ENCODE data around the gene PXMP4. TPM values are rescaled to one million over a fixed set of nuclear protein-coding genes. Genes with fewer than 3 reads are reported as not detected.

The PXMP4 gene
- total RNA-seq, 1 donor from 2014 or later: 2.4 TPM

DNA sequence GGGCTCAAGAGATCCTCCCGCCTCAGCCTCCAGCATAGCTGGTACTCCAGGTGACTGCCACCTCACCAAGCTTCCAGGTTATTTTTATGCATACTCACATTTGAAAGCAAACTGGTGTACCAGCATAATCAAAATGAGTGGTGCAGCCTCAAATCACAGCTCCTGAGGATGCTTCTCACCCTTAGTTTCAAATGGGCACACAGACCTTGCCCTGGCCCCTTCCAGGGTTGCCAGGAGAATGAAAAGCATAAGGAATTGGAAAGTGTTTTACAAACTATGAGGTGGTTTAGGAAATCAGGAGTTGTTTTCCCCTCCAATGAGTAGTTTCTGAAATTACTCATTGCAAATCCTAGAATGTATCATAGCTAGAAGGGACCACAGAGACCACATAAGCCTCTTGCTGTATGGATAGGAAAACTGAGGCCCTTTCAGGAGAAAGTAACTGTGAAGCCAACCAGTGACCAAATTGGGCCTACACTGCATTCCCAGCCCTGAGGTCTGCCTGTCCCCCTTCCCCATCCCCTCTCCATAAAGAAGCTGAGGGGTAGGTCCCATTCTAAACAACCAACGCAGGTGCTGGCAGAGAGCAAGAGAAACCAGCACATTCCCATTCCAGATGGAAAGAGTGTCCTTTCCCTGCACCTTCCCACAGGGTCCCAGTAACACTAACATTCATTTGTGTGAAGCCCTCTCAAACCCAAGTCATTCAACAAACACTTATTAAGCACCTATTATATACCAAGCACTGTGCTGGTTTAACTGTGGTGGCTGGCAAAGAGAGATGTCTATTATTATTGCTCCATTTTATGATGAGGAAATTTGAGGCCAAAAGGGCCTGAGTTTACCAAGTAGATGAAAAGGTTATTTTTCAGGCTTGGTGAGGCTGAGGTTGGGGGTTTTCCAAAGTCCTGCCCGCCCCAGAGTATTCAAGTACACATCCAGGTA, 31.8 kb downstream of the PXMP4 start:
- TF ChIP-seq, protein P1, sequence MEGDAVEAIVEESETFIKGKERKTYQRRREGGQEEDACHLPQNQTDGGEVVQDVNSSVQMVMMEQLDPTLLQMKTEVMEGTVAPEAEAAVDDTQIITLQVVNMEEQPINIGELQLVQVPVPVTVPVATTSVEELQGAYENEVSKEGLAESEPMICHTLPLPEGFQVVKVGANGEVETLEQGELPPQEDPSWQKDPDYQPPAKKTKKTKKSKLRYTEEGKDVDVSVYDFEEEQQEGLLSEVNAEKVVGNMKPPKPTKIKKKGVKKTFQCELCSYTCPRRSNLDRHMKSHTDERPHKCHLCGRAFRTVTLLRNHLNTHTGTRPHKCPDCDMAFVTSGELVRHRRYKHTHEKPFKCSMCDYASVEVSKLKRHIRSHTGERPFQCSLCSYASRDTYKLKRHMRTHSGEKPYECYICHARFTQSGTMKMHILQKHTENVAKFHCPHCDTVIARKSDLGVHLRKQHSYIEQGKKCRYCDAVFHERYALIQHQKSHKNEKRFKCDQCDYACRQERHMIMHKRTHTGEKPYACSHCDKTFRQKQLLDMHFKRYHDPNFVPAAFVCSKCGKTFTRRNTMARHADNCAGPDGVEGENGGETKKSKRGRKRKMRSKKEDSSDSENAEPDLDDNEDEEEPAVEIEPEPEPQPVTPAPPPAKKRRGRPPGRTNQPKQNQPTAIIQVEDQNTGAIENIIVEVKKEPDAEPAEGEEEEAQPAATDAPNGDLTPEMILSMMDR (IDR thresholded peaks at IDR 0.05; ENCODE audit: insufficient read depth, low read length, severe bottlenecking): no peak
- no peak for FAIRE-seq

DNA sequence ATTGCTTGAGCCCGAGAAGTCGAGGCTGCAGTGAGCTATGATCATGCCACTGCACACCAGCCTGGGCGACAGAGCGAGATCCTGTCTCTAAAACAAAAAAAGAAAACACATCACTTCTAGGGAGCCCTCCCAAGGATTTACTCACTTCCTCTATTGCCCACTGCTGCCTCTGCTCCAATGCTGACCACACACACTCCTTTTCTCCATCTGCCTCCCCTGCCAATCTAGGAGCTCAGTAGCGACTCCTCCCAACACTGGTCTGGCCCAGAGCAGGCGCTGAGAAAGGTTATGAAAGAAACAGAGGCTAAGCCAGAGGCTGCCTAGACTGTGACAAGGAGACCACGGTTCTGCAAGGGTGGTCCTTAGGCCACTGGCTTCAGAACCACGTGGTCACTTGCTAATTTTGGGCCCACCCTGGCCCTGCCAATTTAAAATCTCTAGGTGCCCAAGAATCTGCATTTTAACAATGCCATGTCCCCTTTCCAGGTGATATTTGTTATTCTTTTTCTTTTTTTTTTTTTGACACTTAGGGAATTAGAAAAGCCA, 32.7 kb downstream of the PXMP4 start:
- TF ChIP-seq, protein P1 (IDR thresholded peaks at IDR 0.05; ENCODE audit: insufficient read depth, low read length, severe bottlenecking): no peak
- H3K27me3 ChIP-seq (ENCODE audit: control insufficient read depth, insufficient read depth, low read length): no peaks in the 10 kb centered on the region
- H3K36me3 ChIP-seq (ENCODE audit: control insufficient read depth, insufficient read depth, low read length): no peaks in the 10 kb centered on the region
- FAIRE-seq: no peak
- DNase-seq (ENCODE audit: low read depth): no peak
- no peak overlapping the region for H3K4me3 ChIP-seq (ENCODE audit: low read depth, low read length)

More for the DNA sequence above, 31.8 kb downstream of the PXMP4 start:
- no peak for DNase-seq (ENCODE audit: low read depth)
- Histone ChIP-seq H3K4me3 (ENCODE audit: low read depth, low read length) (no peak overlapping the region), H3K27me3 (ENCODE audit: control insufficient read depth, insufficient read depth, low read length) (no peaks in the 10 kb centered on the region), H3K36me3 (ENCODE audit: control insufficient read depth, insufficient read depth, low read length) (no peaks in the 10 kb centered on the region)

DNA sequence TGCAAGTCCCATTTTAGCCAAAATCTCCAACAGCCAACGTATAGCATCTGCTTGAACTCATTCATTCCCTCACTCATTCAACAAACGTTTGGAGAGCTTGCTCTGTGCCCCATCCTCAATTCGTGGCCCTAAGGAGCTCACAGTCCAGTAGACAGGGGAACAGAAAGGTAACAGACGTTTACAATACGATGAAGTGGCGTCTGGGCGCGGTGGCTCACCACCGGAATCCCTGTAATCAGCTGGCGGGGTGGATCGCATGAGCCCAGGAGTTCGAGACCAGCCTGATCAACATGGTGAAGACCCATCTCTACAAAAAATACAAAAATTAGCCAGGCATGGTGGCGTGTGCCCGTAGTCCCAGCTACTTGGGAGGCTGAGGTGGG, 33.1 kb downstream of the PXMP4 start:
- DNase-seq (ENCODE audit: low read depth) (no peak), FAIRE-seq (no peak)
- no peaks in the 10 kb centered on the region for H3K27me3 ChIP-seq (ENCODE audit: control insufficient read depth, insufficient read depth, low read length)
- no peaks in the 10 kb centered on the region for H3K36me3 ChIP-seq (ENCODE audit: control insufficient read depth, insufficient read depth, low read length)
- TF ChIP-seq, protein P1 (IDR thresholded peaks at IDR 0.05; ENCODE audit: insufficient read depth, low read length, severe bottlenecking): no peak
- H3K4me3 ChIP-seq (ENCODE audit: low read depth, low read length): no peak overlapping the region

DNA sequence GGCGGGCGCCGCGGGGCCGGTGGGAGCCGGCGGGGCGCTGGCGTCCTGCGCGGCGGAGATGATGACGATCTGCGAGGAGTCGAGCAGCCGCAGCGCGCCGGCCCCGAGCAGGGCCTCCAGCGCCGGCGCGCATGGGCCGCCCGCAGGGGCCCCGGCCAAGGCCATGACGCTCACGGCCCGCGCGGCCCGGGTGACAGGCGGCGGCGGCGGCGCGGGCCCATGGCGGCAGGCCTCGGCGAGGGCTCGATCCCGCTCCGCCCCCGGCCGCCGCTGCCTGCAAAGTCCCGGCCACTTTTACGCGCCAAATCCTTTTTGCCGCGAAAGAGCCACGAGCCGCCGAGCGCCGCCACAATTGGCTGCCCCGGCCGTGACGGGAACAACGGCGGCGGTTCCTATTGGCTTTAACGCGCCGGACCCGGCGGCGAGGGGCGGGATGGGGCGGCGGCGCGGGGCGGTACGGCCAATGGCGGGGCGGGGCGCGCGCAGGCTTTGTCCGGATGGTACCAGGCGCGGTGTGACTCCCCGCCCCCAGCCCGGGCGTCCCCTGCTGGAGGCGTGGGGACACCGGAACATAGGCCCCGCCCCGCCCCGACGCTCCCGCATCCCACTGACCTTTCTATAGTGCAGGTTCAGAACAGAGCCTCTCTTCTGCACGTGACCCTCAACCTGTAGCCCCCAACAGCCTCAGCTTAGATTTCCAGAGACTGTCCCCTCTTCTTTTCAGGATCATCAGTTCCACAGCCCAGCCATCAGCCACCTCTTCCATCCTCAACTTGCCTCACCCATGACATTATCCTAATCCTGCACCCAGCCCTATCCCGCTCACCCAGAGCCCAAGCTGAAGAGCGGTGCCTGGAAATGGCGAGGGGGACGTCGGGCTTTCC, 33.8 kb downstream of the PXMP4 start, which contains the start of gene E2F1:
E2F1 (minus strand) TSS at position 286 of the 884 bp plus-strand sequence; CDS start at position 165, 121 bp downstream.
- TF ChIP-seq, protein P1 (IDR thresholded peaks at IDR 0.05; ENCODE audit: insufficient read depth, low read length, severe bottlenecking): peak; percentile 29

DNA sequence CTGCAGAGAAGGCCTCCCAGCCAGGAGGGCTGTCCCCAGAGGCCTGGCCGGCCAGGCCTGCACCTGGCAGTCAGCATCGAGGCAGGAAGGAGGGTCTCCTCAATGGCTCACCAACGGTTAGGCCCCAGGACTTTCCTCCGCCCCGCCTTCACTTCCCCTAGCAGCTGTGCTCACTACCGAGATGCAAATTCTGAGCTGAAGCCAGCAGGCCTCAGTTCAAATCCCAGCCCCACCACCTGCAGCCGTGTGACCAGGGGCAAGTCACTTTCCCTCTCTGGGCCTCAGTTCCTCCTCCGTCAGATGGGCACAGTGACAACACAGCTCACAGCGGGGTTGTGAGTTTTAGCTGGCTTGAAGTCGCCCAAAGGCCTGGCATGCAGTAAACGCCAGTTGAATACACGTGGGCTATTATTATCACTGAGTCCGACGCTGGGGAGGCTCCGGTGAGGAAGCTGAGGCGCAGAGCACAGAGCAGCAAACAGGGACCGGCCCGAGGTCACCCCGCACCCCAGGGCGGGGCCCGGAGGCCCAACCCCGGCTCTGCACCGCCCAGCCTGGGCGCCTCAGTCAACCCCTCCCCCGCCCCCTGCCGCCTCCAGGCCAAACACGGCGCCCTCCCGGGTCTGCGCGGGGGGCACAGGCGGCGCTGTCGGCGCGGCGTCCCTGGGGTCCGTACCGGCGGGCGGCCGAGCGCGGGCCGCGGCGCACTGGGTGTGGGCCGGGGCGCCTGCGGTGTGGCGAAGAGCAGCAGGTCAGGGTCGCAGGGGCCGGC, 34.6 kb downstream of the PXMP4 start:
- DNase-seq (ENCODE audit: low read depth) (peak; percentile 8), FAIRE-seq (no peak)
- Histone ChIP-seq H3K36me3 (ENCODE audit: control insufficient read depth, insufficient read depth, low read length) (no peaks in the 10 kb centered on the region), H3K4me3 (ENCODE audit: low read depth, low read length) (peak overlapping the region; percentile 34), H3K27me3 (ENCODE audit: control insufficient read depth, insufficient read depth, low read length) (no peaks in the 10 kb centered on the region)
- TF ChIP-seq, protein P1 (IDR thresholded peaks at IDR 0.05; ENCODE audit: insufficient read depth, low read length, severe bottlenecking): no peak

More for the DNA sequence above, 33.8 kb downstream of the PXMP4 start, which contains the start of gene E2F1:
- Histone ChIP-seq H3K27me3 (ENCODE audit: control insufficient read depth, insufficient read depth, low read length) (no peaks in the 10 kb centered on the region), H3K4me3 (ENCODE audit: low read depth, low read length) (peak within 1 kb of the TSS; percentile 34), H3K36me3 (ENCODE audit: control insufficient read depth, insufficient read depth, low read length) (no peaks in the 10 kb centered on the region)
- DNase-seq (ENCODE audit: low read depth) (peak; percentile 66), FAIRE-seq (no peak)

Data from bronchial epithelial cell (primary cell).